A549 (cell line): ENCODE data around the gene OR4D2. TPM values are rescaled to one million over a fixed set of nuclear protein-coding genes. Genes with fewer than 3 reads are reported as not detected.

Experiments used
- ATAC-seq, 2 experiments: fragments of 200-7000 bp in 1 of 2; fragments of >200 bp in 1 of 2; cut with Nextera tagmentation in 1 of 2; cut with Tn5 transposase in 1 of 2; 3 replicates each; pipeline versions ENCODE4 v1.8.0 to v1.9.1; 2018 to 2020; ENCODE audit warnings: mild to moderate bottlenecking in 1 of 2, moderate library complexity in 1 of 2
- CTCF ChIA-PET: fragments of 300-600 bp; sonication (Branson Sonifier 250); formaldehyde crosslinking; extraction: SDS; loops from one replicate; lab custom pipeline; 2021; ENCODE audit warnings: antibody characterized with exemption, inconsistent platforms; lab: Yijun Ruan, JAX
- POLR2A ChIA-PET: fragments of 350-600 bp; formaldehyde crosslinking; extraction: SDS; loops from one replicate; lab custom pipeline; 2021; ENCODE audit warnings: antibody characterized with exemption, inconsistent platforms; lab: Yijun Ruan, JAX
- DNase-seq, 2 experiments: peaks; one replicate each; pipeline versions ENCODE4 v3.0.0 to v3.0.0-alpha.2; 2011 to 2016; ENCODE audit warnings: low read depth in 1 of 2, low spot score in 1 of 2
- FAIRE-seq: peaks from 2 replicates; lab custom pipeline; 2011; peaks lifted over from hg19 to GRCh38; lab: Jason Lieb, UNC
- H3K27ac ChIP-seq, 2 experiments: fragments of >200 bp; sonication (Bioruptor Twin); formaldehyde crosslinking; 3 replicates each; pipeline ENCODE4 v1.5.1; 2016 to 2017
- H3K4me1 ChIP-seq: fragments of >200 bp; sonication (Bioruptor Twin); formaldehyde crosslinking; 3 replicates; pipeline ENCODE4 v1.6.1; 2016
- H3K4me2 ChIP-seq: fragments of >200 bp; sonication (Bioruptor Twin); formaldehyde crosslinking; 3 replicates; pipeline ENCODE4 v1.6.1; 2016
- H3K4me3 ChIP-seq: fragments of >200 bp; sonication (Bioruptor Twin); formaldehyde crosslinking; 3 replicates; pipeline ENCODE4 v1.5.1; 2016
- H3K9me3 ChIP-seq: fragments of >200 bp; sonication (Bioruptor Twin); formaldehyde crosslinking; 3 replicates; pipeline ENCODE4 v1.6.1; 2016
- BHLHE40 ChIP-seq: IDR thresholded peaks from 2 replicates; pipeline ENCODE4 v1.6.1; 2012; ENCODE audit warnings: low read depth, low read length, inconsistent platforms
- CBX8 ChIP-seq: fragments of 200-600 bp; sonication (generic); IDR thresholded peaks from 2 replicates; pipeline ENCODE4 v1.6.1; 2016
- EHMT2 ChIP-seq: fragments of 200-600 bp; sonication (generic); IDR thresholded peaks from 2 replicates; pipeline ENCODE4 v1.6.1; 2016; ENCODE audit warnings: antibody characterized with exemption, low read depth, mild to moderate bottlenecking, moderate library complexity
- EP300 ChIP-seq, 2 experiments: fragments of >200 bp; sonication (Bioruptor Twin); formaldehyde crosslinking; IDR thresholded peaks; 2 replicates in 1 of 2; 3 replicates in 1 of 2; pipeline ENCODE4 v1.6.1; 2016 to 2017
- ESRRA ChIP-seq: fragments of 150-350 bp; IDR thresholded peaks from 2 replicates; pipeline ENCODE4 v1.6.1; 2014; ENCODE audit warnings: mild to moderate bottlenecking, low read length, borderline replicate concordance
- FOSB ChIP-seq: fragments of 250-450 bp; sonication (Bioruptor Pico); IDR thresholded peaks from 2 replicates; pipeline ENCODE4 v1.5.0; 2020; ENCODE audit warnings: mild to moderate bottlenecking, moderate library complexity
- FOXS1 ChIP-seq: fragments of 250-450 bp; sonication (Bioruptor Pico); IDR thresholded peaks from 2 replicates; pipeline ENCODE4 v1.5.0; 2020; ENCODE audit warnings: mild to moderate bottlenecking, moderate library complexity
- GATA3 ChIP-seq: IDR thresholded peaks from 2 replicates; pipeline ENCODE4 v1.6.1; 2012; ENCODE audit warnings: borderline replicate concordance
- HDAC2 ChIP-seq: fragments of 200-600 bp; sonication (generic); IDR thresholded peaks from 2 replicates; pipeline ENCODE4 v1.6.1; 2016
- HES2 ChIP-seq: fragments of >200 bp; sonication (Bioruptor Twin); formaldehyde crosslinking; IDR thresholded peaks from 2 replicates; pipeline ENCODE4 v1.6.1; 2016
- JUN ChIP-seq, 2 experiments: fragments of >200 bp; sonication (Bioruptor Twin); formaldehyde crosslinking; IDR thresholded peaks; 2 replicates in 1 of 2; 3 replicates in 1 of 2; pipeline ENCODE4 v1.6.1; 2016 to 2017
- KDM5A ChIP-seq: fragments of 200-600 bp; sonication (generic); IDR thresholded peaks from 2 replicates; pipeline ENCODE4 v1.6.1; 2016; ENCODE audit warnings: antibody characterized with exemption, mild to moderate bottlenecking
- MAFK ChIP-seq: fragments of 450-650 bp; IDR thresholded peaks from 2 replicates; pipeline ENCODE4 v1.6.1; 2014; ENCODE audit not compliant: partially characterized antibody
- MAX ChIP-seq: IDR thresholded peaks from 2 replicates; pipeline ENCODE4 v1.6.1; 2012
- MYC ChIP-seq: IDR thresholded peaks from 2 replicates; pipeline ENCODE4 v1.6.1; 2012; ENCODE audit warnings: mild to moderate bottlenecking, inconsistent platforms, low read length, improper control_type of control experiment, borderline replicate concordance
- PBX3 ChIP-seq: IDR thresholded peaks from 2 replicates; pipeline ENCODE4 v1.6.1; 2012
- POLR2A ChIP-seq: IDR thresholded peaks from 2 replicates; pipeline ENCODE4 v1.6.1; 2012; ENCODE audit warnings: mild to moderate bottlenecking, low read length
- RAD21 ChIP-seq, 2 experiments: fragments of >200 bp in 1 of 2; sonication (Bioruptor Twin) in 1 of 2; formaldehyde crosslinking in 1 of 2; IDR thresholded peaks in 1 of 2; conservative IDR thresholded peaks in 1 of 2; 2 replicates in 1 of 2; 3 replicates in 1 of 2; pipeline ENCODE4 v1.6.1; 2012 to 2018; ENCODE audit warnings: inconsistent platforms in 1 of 2
- RARB ChIP-seq: fragments of 250-450 bp; sonication (Bioruptor Pico); IDR thresholded peaks from 2 replicates; pipeline ENCODE4 v1.8.0; 2021; ENCODE audit warnings: mild to moderate bottlenecking, moderate library complexity
- RCOR1 ChIP-seq: fragments of 150-350 bp; IDR thresholded peaks from 2 replicates; pipeline ENCODE4 v1.6.1; 2014; ENCODE audit warnings: antibody characterized with exemption, low read length, low read depth
- TFCP2L1 ChIP-seq: fragments of 250-450 bp; sonication (Bioruptor Pico); IDR thresholded peaks from 2 replicates; pipeline ENCODE4 v1.5.0; 2021; ENCODE audit warnings: mild to moderate bottlenecking
- TP53 ChIP-seq: fragments of 250-450 bp; sonication (Bioruptor Pico); IDR thresholded peaks from 2 replicates; pipeline ENCODE4 v1.5.0; 2021; ENCODE audit warnings: mild to moderate bottlenecking, moderate library complexity
- USF2 ChIP-seq: fragments of 450-650 bp; IDR thresholded peaks from 2 replicates; pipeline ENCODE4 v1.6.1; 2014; ENCODE audit warnings: antibody characterized with exemption
- ZC3H11A ChIP-seq: fragments of 450-650 bp; IDR thresholded peaks from 2 replicates; pipeline ENCODE4 v1.6.1; 2014; ENCODE audit warnings: antibody characterized with exemption, mild to moderate bottlenecking
- ZFP36 ChIP-seq: fragments of 450-650 bp; IDR thresholded peaks from 2 replicates; pipeline ENCODE4 v1.6.1; 2014; ENCODE audit warnings: borderline replicate concordance; ENCODE audit not compliant: partially characterized antibody
- ZNF302 ChIP-seq: fragments of 250-450 bp; sonication (Bioruptor Pico); IDR thresholded peaks from 2 replicates; pipeline ENCODE4 v1.9.0; 2021; ENCODE audit warnings: inconsistent platforms, mild to moderate bottlenecking, moderate library complexity
- WGBS: methylation state at CpG from one replicate; pipeline ENCODE4 v1.1.6; 2017; ENCODE audit errors: missing lambda C conversion rate; 5-methylcytosine and 5-hydroxymethylcytosine counted together
- polyA plus RNA-seq, 4 experiments: library from polyadenylated mRNA; depleted of rRNA in 3 of 4; stranded (reverse); fragments of >200 nt; fragmentation: RNase III in 1 of 4; extraction: RNeasy Plus Mini Kit Qiagen cat#74134 plus additional on column Dnase treatment in 1 of 4; gene quantifications; 2 replicates in 3 of 4; 3 replicates in 1 of 4; pipeline ENCODE4 v1.2.3, GENCODE V29; 2011 to 2017
- TF ChIP-seq, protein P1 (sequence below): IDR thresholded peaks from 2 replicates; pipeline ENCODE4 v1.6.1; 2012; ENCODE audit warnings: low read depth, borderline replicate concordance
- TF ChIP-seq, protein P2 (sequence below): fragments of >200 bp; sonication (Bioruptor Twin); formaldehyde crosslinking; IDR thresholded peaks from 3 replicates; pipeline ENCODE4 v1.6.1; 2016

Gene OR4D2
- polyA plus RNA-seq, 2 of the 4 experiments (the other 2 are of a cell fraction) = not detected

DNA sequence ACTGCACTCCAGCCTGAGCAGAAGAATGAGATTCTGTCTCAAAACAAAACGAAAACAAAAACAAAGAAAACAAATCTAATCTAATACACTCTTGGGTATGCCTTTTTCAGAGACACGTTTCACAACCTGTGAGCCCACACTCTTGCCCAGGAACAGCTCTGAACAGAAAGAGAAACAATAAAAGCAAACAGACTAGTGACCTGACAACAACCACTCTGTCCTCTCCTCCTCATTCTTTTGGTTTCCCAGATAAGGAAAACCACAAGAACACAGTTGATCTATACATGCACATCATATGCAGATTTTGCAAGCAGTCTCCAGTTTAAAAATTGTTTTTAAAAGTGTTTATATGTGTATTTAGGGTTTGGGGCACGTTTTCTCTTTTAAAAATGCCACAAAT, 51.0 kb downstream of the OR4D2 start:
- no peaks in the 10 kb centered on the region for H3K9me3 ChIP-seq
- no peak overlapping the region for H3K27ac ChIP-seq
- ChIA-PET CTCF (interaction anchor here (1.1 to 6.6 kb wide), 5 partner anchors 10 to 32 kb away, joined by 3 to 62 read pairs (median 23); no protein-coding TSS in a partner anchor), POLR2A (no interaction called here)
- DNase-seq (no peak), FAIRE-seq (no peak), ATAC-seq (no peak)
- no peak overlapping the region for H3K4me3 ChIP-seq
- no peak overlapping the region for H3K4me2 ChIP-seq
- TF ChIP-seq, protein P1, sequence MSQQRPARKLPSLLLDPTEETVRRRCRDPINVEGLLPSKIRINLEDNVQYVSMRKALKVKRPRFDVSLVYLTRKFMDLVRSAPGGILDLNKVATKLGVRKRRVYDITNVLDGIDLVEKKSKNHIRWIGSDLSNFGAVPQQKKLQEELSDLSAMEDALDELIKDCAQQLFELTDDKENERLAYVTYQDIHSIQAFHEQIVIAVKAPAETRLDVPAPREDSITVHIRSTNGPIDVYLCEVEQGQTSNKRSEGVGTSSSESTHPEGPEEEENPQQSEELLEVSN = no peak
- no peak for TF ChIP-seq HDAC2
- TF ChIP-seq TFCP2L1 (CRISPR knock-in tag) = no peak
- no peak for TF ChIP-seq ZC3H11A
- no peak for TF ChIP-seq RCOR1
- no peak for TF ChIP-seq ESRRA
- TF ChIP-seq RAD21 (conservative IDR thresholded peaks at IDR 0.05 in 1 of 2, IDR thresholded peaks at IDR 0.05 in 1 of 2) = no peak
- TF ChIP-seq, protein P2, sequence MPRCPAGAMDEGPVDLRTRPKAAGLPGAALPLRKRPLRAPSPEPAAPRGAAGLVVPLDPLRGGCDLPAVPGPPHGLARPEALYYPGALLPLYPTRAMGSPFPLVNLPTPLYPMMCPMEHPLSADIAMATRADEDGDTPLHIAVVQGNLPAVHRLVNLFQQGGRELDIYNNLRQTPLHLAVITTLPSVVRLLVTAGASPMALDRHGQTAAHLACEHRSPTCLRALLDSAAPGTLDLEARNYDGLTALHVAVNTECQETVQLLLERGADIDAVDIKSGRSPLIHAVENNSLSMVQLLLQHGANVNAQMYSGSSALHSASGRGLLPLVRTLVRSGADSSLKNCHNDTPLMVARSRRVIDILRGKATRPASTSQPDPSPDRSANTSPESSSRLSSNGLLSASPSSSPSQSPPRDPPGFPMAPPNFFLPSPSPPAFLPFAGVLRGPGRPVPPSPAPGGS = no peak
- no peak for TF ChIP-seq CBX8
- WGBS = 63% methylated on average over 3 of the region's 3 CpGs
- peaks cover 8% of the 10 kb centered on the region; the same call in 2 of the 3 replicates for H3K4me1 ChIP-seq

GRCh38 chr17:58219007-58219788, 52.4 kb downstream of the OR4D2 start, which contains the start of gene MKS1:
Gene MKS1 (minus strand): TSS chr17:58219255. CDS start chr17:58219230, 25 bp downstream.
- peak; percentile 73 for FAIRE-seq
- POLR2A ChIA-PET = interaction anchor here (0.5 to 1.8 kb wide), 6 partner anchors 11 to 782 kb away, joined by 3 to 6 read pairs (median 4); partner anchors contain the start of gene SUPT4H1
- Histone ChIP-seq H3K4me3 (peak within 1 kb of the TSS; percentile 77), H3K4me1 (peaks cover 9% of the 10 kb centered on the region; the same call in 2 of the 3 replicates), H3K4me2 (peak within 1 kb of the TSS; percentile 75), H3K9me3 (no peaks in the 10 kb centered on the region), H3K27ac (peak within 1 kb of the TSS; percentile 85 to 89)
- WGBS = 5% methylated on average over 56 of the region's 56 CpGs
- ATAC-seq = peak; percentile 98 to 100
- DNase-seq = peak; percentile 95 to 100
- CTCF ChIA-PET = interaction anchor here (0.7 to 6.6 kb wide), 12 partner anchors 10 to 284 kb away, joined by 3 to 62 read pairs (median 5); partner anchors contain the start of gene LPO
- TF ChIP-seq MAX = peak; percentile 76
- TF ChIP-seq BHLHE40 = no peak
- TF ChIP-seq HDAC2 = no peak
- peak; percentile 1 for TF ChIP-seq MAFK
- peak; percentile 93 for TF ChIP-seq POLR2A
- 0 out of 2 replicates have a peak, but pooled peaks have one; percentile 26 for TF ChIP-seq TFCP2L1 (CRISPR knock-in tag)
- no peak for TF ChIP-seq ZC3H11A
- no peak for TF ChIP-seq HES2
- peak; percentile 18; the same call in 1 of the 2 replicates for TF ChIP-seq FOSB (CRISPR knock-in tag)
- TF ChIP-seq EP300 (IDR thresholded peaks at IDR 0.05) = no peak
- TF ChIP-seq GATA3 = peak; percentile 43
- peak; percentile 21; the same call in 1 of the 2 replicates for TF ChIP-seq FOXS1 (CRISPR knock-in tag)
- TF ChIP-seq PBX3 = 0 out of 2 replicates have a peak, but pooled peaks have one; percentile 29
- TF ChIP-seq KDM5A = peak; percentile 88
- no peak for TF ChIP-seq RARB (CRISPR knock-in tag)
- 0 out of 2 replicates have a peak, but pooled peaks have one; percentile 16 for TF ChIP-seq ZNF302 (CRISPR knock-in tag)
- TF ChIP-seq MYC = peak; percentile 49; the same call in 1 of the 2 replicates
- no peak for TF ChIP-seq USF2
- TF ChIP-seq EHMT2 = peak; percentile 65; the same call in 1 of the 2 replicates
- TF ChIP-seq, protein P2 = peak; percentile 68; the same call in 1 of the 3 replicates
- peak; percentile 71; the same call in 1 of the 2 replicates for TF ChIP-seq TP53 (CRISPR knock-in tag)
- peak; percentile 22 to 85; a peak in 2 of 5 replicates for TF ChIP-seq JUN (IDR thresholded peaks at IDR 0.05)
- no peak for TF ChIP-seq ZFP36
